Measurements from ENCODE around the gene LRP2. TPM values are rescaled to one million over a fixed set of nuclear protein-coding genes. Genes with fewer than 3 reads are reported as not detected.

Gene LRP2
- polyA plus RNA-seq, 3 donors, result not detected

DNA sequence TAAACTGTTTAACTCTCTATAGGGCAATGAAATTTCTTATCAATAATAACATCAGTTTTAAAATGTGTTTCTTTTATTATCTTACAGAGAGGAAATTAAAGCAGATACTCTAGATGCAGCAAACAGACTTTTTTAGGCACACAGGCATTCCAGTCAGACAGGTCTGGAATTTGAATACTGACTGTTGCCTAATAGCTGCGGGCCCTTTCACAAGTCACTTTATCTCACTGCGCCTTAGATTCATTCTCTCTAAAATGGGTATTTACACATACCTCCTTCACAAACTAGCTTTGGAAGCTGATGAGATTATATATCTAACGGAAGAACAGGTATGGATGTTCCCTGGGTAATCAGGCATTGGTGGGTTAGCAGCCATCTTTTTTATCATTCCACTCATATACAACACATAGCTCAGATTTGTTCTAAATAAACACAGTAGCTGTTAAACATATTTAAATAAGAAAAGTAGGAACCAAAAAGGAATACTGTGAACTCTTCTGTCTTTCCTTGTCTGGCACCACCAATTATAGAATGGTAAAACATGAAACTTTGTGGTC lies 104.2 kb downstream of the LRP2 start:
- no CpG with 5 or more reads among the region's 3 CpGs for WGBS (ENCODE audit: insufficient coverage)
- no peaks in the 10 kb centered on the region for H3K9me3 Mint-ChIP-seq
- no peak overlapping the region for H3K27ac ChIP-seq (ENCODE audit: low read depth in 1 of 2, low read length in 2 of 2)
- no peak overlapping the region for H2AFZ ChIP-seq (ENCODE audit: insufficient read depth, low read depth, low read length, poor library complexity, severe bottlenecking)
- no peak overlapping the region for H3K4me3 ChIP-seq (replicated peaks in 1 of 3; ENCODE audit: low read depth in 2 of 3, low read length in 3 of 3)
- no peaks in the 10 kb centered on the region for H3K36me3 ChIP-seq (replicated peaks in 1 of 2; ENCODE audit: control insufficient read depth in 1 of 2, insufficient read depth in 2 of 2, low read length in 2 of 2)
- H4K20me1 ChIP-seq (ENCODE audit: insufficient read depth, low read length), result no peaks in the 10 kb centered on the region
- no peak overlapping the region for H3K27ac Mint-ChIP-seq
- H3K4me2 ChIP-seq (replicated peaks; ENCODE audit: extremely low read depth, low read length, poor library complexity, severe bottlenecking), result no peak overlapping the region
- H3K9ac ChIP-seq (ENCODE audit: insufficient read depth, low read length, poor library complexity, severe bottlenecking), result no peak overlapping the region
- no peaks in the 10 kb centered on the region for H3K27me3 ChIP-seq (ENCODE audit: control insufficient read depth in 2 of 2, insufficient read depth in 2 of 2, low read length in 2 of 2)
- no peak overlapping the region for H3K4me3 Mint-ChIP-seq
- no peaks in the 10 kb centered on the region for H3K4me1 ChIP-seq (ENCODE audit: control insufficient read depth in 1 of 2, insufficient read depth in 2 of 2, low read length in 2 of 2)
- no peaks in the 10 kb centered on the region for H3K27me3 Mint-ChIP-seq (ENCODE audit: low read depth in 3 of 3)
- no peaks in the 10 kb centered on the region for H3K36me3 Mint-ChIP-seq
- H3K79me2 ChIP-seq (ENCODE audit: insufficient read depth, low read length), result no peaks in the 10 kb centered on the region
- TF ChIP-seq, protein P1, sequence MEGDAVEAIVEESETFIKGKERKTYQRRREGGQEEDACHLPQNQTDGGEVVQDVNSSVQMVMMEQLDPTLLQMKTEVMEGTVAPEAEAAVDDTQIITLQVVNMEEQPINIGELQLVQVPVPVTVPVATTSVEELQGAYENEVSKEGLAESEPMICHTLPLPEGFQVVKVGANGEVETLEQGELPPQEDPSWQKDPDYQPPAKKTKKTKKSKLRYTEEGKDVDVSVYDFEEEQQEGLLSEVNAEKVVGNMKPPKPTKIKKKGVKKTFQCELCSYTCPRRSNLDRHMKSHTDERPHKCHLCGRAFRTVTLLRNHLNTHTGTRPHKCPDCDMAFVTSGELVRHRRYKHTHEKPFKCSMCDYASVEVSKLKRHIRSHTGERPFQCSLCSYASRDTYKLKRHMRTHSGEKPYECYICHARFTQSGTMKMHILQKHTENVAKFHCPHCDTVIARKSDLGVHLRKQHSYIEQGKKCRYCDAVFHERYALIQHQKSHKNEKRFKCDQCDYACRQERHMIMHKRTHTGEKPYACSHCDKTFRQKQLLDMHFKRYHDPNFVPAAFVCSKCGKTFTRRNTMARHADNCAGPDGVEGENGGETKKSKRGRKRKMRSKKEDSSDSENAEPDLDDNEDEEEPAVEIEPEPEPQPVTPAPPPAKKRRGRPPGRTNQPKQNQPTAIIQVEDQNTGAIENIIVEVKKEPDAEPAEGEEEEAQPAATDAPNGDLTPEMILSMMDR (IDR thresholded peaks at IDR 0.05), result no peak
- no peaks in the 10 kb centered on the region for H3K4me1 Mint-ChIP-seq
- no peak for DNase-seq
- H3K9me3 ChIP-seq (replicated peaks in 1 of 2; ENCODE audit: control insufficient read depth in 1 of 2, insufficient read depth in 1 of 2, low read length in 2 of 2), result no peaks in the 10 kb centered on the region
- intact Hi-C loops (cut with micrococcal nuclease), result no loop called here

GRCh38 chr2:169254774-169255173 lies 107.6 kb downstream of the LRP2 start:
- no peak overlapping the region for H3K4me3 ChIP-seq (replicated peaks in 1 of 3; ENCODE audit: low read depth in 2 of 3, low read length in 3 of 3)
- no peak overlapping the region for H3K4me2 ChIP-seq (replicated peaks; ENCODE audit: extremely low read depth, low read length, poor library complexity, severe bottlenecking)
- H3K4me1 Mint-ChIP-seq, result no peaks in the 10 kb centered on the region
- no peak for DNase-seq
- H3K27me3 ChIP-seq (ENCODE audit: control insufficient read depth in 2 of 2, insufficient read depth in 2 of 2, low read length in 2 of 2), result no peaks in the 10 kb centered on the region
- H3K27ac Mint-ChIP-seq, result no peak overlapping the region
- H2AFZ ChIP-seq (ENCODE audit: insufficient read depth, low read depth, low read length, poor library complexity, severe bottlenecking), result no peak overlapping the region
- no peak overlapping the region for H3K4me3 Mint-ChIP-seq
- H3K36me3 Mint-ChIP-seq, result no peaks in the 10 kb centered on the region
- intact Hi-C loops (cut with micrococcal nuclease), result no loop called here
- no peaks in the 10 kb centered on the region for H3K79me2 ChIP-seq (ENCODE audit: insufficient read depth, low read length)
- H3K36me3 ChIP-seq (replicated peaks in 1 of 2; ENCODE audit: control insufficient read depth in 1 of 2, insufficient read depth in 2 of 2, low read length in 2 of 2), result no peaks in the 10 kb centered on the region
- no peaks in the 10 kb centered on the region for H3K9me3 ChIP-seq (replicated peaks in 1 of 2; ENCODE audit: control insufficient read depth in 1 of 2, insufficient read depth in 1 of 2, low read length in 2 of 2)
- no peaks in the 10 kb centered on the region for H4K20me1 ChIP-seq (ENCODE audit: insufficient read depth, low read length)
- H3K9me3 Mint-ChIP-seq, result no peaks in the 10 kb centered on the region
- no peaks in the 10 kb centered on the region for H3K27me3 Mint-ChIP-seq (ENCODE audit: low read depth in 3 of 3)
- no peak overlapping the region for H3K27ac ChIP-seq (ENCODE audit: low read depth in 1 of 2, low read length in 2 of 2)
- H3K9ac ChIP-seq (ENCODE audit: insufficient read depth, low read length, poor library complexity, severe bottlenecking), result no peak overlapping the region
- TF ChIP-seq, protein P1 (IDR thresholded peaks at IDR 0.05), result no peak
- no CpG with 5 or more reads among the region's 4 CpGs for WGBS (ENCODE audit: insufficient coverage)
- H3K4me1 ChIP-seq (ENCODE audit: control insufficient read depth in 1 of 2, insufficient read depth in 2 of 2, low read length in 2 of 2), result no peaks in the 10 kb centered on the region
